A204.1 (cell line): ENCODE results near the gene SLC39A8.

Experiments used
- FAIRE-seq: peaks from 2 replicates; lab custom pipeline; 2012; peaks lifted over from hg19 to GRCh38; lab: Jason Lieb, UNC

SLC39A8 gene

GRCh38 chr4:102339018-102339417, 6.3 kb downstream of the SLC39A8 start:
- FAIRE-seq, result no peak

DNA sequence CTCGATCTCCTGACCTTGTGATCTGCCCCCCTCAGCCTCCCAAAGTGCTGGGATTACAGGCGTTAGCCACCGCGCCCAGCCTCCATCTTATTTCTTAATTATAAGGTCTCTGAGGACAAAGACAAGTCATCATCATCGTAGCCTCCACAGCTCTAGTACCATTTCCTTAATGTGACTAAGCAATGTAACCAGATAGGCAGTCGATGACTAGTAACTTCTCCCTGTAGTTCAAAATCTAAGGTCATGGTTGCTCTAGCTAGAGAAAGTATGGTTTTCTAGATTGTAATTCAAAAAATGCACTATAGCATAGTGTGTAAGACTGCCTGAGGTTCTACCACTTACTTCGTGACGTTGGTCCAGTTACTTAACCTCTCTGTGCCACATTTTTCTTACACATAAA, 6.9 kb downstream of the SLC39A8 start:
- no peak for FAIRE-seq

- no peak for FAIRE-seq
These were observed 9.7 kb downstream of the SLC39A8 start for GRCh38 chr4:102335616-102336015.

DNA sequence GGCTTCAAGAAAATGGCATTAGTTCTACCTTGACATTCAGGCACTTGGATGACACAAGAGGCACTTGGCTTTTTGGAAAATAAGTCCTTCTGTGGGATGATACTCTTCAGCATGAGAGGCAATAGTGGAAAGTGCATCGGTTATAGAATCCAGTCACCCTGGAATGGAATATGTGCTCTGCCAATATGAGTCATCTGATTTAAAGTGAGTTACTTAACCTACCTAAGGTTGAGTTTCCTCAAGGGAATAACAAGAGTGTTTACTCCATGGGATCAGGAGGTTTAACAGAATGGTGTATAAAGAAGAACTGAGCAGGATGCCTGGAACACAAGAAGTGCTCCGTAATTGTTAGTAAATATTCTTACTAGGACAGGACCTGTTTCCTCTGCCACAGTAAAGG, 10.7 kb downstream of the SLC39A8 start:
- FAIRE-seq, result no peak

GRCh38 chr4:102333787-102334186, 11.5 kb downstream of the SLC39A8 start:
- no peak for FAIRE-seq

DNA sequence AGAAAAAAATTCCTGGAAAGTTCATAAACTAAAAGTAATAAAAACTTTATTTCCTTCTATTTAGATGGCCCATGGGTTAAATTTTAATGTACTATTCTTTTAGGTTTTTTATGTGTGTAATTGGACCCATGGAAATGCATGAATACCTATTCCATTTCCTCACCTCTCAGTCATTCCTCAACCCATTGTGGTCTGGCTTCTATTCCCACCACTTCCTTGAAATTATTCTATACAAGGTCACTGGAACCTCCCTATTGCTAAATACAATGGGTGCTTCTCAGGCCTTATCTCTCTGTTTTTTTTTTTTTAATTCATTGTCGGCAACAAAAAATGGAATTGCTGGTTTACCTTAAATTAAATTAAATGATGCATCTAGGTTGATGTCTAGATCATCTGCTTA, 17.2 kb downstream of the SLC39A8 start:
- no peak for FAIRE-seq

- no peak for FAIRE-seq
These were observed 18.3 kb downstream of the SLC39A8 start for GRCh38 chr4:102326951-102327350.

DNA sequence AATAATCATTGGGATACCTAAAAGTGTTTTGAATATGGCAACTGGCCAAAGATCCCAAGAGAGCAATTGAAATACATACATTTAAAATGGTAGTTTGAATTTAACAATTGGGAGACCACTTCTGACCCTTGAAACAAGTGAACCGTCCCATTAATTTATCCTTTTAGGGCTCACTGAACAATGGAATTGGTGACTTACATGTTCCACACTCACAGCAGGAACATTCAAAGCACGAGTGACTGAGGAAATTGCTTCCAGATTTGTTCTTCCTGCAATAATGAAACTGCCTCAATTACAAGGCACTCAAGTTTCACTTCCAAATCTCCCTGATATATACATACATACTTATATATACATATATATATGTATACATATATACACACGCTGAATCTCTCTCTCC, 20.6 kb downstream of the SLC39A8 start:
- no peak for FAIRE-seq

DNA sequence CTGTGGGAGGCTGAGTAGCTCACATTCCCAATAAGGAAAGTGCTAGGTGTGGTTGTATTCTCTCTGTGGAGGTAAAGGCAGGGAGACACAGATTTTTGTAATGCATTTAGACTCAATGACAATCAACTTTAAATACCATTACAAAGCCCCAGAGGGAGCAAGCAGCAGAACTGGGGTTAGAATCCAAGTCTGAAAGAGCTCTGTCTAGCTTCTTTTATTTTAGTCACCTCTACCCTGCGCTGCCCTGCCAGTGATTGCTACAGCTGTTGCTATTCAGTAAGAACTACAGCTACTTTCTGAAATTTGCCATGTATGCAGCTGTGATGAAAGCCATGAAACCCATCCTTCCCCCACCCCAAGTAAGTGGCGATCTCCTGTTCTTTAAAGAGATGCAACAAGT, 22.5 kb downstream of the SLC39A8 start:
- no peak for FAIRE-seq

GRCh38 chr4:102321260-102321995, 23.9 kb downstream of the SLC39A8 start:
- no peak for FAIRE-seq

DNA sequence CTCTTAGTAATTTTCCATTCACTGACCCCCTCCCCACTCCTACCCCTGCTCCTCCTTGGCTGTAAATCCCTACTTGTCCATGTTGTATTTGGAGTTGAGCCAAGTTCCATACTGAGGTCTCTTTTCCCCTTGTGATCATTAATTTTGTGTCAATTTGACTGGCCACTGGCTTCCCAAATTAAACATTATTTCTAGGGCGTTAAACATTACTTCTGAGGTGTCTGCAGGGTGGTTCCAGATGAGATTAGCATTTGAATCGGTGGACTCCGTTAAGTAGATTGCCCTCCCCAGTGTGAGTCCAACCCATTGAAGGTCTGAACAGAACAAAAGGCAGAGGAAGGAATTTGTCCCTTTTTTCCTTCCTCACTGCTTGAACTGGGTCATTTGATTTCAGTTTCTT, 25.7 kb downstream of the SLC39A8 start:
- FAIRE-seq, result no peak

DNA sequence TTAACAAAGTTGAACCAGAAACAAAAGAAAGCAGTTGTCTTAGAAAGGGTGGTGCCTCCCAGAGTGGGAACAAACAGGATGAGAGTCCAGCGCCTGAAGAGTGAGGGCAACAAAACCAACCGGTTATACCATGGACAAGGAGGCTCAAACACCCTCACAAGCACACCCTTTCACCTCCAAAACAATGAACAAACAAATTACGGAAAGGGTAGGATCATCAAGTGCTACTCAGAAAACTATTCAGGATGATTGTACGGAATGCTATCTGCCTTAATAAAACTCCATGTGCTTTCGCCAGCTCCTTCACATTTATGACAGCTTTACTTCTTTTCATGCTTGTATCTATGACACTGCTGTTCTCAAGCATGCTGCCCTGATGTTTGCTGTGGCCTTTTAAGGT, 26.8 kb downstream of the SLC39A8 start:
- FAIRE-seq, result no peak

DNA sequence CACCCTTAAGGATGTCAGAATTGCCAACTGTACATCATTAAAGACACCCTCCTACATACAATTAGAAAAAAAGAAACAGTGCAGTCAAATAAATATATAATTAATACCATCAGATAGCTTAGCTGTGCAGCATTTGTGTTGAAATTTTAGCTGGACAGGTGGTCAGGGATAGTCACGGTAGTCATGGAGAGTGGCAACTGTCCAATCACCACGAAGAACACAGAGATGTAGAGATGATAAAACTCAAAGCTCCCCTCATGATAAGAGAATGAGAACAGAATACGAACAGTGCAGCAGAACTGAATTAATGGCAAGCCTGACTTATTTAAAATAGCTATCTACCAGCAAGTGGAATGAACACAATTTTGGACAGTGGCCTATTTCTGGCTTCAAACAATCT, 27.2 kb downstream of the SLC39A8 start:
- no peak for FAIRE-seq

DNA sequence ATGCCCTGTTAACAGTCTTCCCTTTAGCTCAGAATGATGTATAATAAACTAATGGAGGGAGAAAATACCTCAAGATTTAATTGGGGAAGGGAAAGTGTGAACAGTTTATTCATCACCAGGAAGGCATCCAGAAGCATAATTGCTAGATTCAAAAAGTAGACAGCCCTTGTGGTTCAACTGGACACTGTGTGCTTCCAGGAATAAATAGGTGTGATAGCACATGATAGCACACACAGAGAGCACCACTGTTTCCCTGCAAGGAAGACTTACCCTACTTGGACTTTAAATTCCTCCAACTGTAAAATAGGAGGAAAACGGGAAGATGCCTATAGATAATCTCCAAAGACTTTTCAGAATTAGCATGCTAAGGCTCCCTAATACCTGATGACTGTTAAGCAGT, 27.8 kb downstream of the SLC39A8 start:
- no peak for FAIRE-seq

DNA sequence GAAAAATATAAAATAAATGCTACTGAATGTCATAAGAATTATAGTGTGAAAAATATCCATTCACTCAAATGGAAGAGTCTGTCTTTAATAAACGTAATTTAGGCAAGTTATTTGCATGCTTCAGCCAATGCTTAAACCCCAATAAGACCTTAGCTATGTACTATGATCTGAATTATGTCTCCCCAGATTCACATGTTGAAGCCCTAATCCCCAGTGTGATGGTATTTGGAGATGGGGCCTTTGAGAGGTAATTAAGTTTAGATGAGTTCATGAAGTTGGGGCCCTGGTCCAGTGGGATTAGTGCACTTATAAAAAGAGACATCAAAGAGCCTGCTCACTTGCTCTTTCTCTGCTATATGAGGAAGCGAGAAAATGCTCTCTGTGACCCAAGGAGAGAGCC, 28.7 kb downstream of the SLC39A8 start:
- FAIRE-seq, result no peak

GRCh38 chr4:102315532-102315931, 29.8 kb downstream of the SLC39A8 start:
- no peak for FAIRE-seq

DNA sequence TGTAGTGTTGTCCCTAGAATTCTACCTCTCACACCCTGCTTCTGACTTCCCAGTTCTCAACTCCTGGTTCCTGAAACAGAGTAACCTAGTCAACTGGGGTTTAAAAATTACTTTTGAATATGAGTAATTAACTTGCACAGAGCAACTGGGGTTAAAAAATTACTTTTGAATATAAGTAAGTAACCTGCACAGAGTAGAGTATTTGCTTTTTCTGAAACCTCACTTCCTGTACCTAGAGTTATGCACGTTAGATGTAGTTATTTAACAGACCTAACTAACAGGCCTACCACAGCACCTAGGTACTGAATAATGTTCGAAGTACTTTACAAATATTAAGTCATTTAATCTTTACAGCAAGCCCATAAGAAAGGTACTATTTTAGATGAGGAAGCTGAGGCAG, 32.9 kb downstream of the SLC39A8 start:
- no peak for FAIRE-seq

GRCh38 chr4:102311912-102312311, 33.4 kb downstream of the SLC39A8 start:
- FAIRE-seq, result no peak

DNA sequence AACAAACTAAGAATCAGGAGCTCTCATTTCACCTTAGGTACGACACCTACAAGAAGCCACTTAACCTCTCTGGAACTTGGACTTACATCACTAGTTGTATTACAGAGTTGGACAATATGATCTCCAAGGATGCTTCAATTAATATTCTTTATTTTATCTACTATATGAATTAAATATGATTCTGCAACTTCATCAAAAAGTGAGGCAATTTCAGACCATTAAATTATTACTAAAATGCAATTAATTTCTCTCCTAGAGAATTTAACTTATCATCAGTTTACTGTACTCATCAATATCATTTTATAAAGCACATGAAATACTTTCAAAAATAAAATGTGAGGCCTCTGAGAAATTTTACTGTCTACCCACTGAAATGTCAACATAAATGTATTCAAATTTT, 33.9 kb downstream of the SLC39A8 start:
- no peak for FAIRE-seq

DNA sequence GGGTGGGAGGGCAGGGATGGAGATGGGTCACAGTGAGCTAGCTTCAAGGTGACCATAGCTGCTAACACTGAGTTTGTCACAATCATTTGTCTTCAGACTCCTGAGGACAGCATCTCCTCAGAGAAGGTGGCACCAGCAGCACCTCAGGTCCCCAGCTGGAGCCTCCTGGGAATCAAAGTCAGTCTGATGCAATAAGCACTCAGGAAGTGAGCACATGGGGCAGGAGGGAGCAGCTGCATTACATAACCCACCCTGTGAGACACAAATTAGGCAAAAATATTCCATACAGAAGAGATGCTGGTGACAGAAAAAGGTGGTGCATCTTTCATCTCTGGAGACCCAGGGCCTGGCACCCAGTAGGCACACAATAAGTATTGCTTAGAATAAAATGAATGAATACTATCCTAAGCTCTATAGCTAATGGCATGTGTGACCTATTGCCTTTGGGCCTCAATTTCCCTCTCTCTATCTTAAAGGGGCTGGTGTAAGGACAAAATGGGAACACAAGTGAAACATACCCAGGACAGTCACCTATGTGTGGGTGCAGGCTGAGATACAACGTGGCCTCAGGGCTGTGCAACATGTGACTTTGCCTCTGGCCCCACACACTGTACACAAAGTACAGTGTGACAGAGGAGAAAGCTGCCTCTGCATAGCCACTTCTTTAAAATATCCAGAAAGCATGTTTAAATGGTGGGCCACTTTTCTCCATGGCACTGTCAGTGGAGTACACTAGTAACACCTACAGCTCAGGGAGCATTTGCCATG, 37.1 kb downstream of the SLC39A8 start:
- FAIRE-seq, result no peak

DNA sequence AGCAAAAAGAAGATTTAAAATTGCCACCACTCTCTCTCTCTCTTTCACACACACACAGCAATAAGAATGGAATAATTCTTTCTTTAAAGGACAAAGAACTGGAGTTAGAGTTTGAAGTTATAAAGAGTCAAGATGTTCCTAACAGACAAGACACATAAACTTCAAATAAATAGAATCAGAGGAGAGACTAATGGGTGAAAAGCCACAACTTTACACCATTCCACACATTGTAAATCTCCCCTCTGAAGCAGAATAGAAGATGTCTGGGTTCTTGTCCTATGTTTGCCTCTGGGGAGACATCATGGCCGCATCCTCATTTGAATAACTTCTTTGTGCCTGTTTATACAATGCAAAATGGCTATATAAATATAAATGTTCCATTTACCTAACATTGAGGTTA, 39.6 kb downstream of the SLC39A8 start:
- FAIRE-seq, result no peak

DNA sequence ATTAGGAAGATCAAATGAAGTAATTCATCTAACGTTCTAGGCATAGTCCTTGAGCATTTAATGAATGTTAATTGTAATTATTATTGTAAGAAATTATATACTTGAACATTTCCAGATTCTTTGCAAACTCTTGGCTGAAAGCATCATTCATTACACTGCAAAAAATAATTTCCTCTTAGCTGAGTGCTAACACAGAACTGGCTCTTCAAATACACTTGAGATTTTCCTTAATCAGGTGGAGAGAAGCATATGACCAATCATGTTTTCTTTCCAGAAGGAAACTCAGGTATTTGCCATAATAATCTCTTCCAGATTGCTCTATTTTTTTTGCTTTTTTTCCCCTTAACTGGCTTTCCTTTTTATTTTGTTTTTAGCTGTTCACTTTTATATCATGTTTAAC, 42.5 kb downstream of the SLC39A8 start:
- no peak for FAIRE-seq

GRCh38 chr4:102301167-102301566, 44.1 kb downstream of the SLC39A8 start:
- no peak for FAIRE-seq
